Amygdala (tissue), 56 donors: ENCODE measurements around the gene BFSP2.
"Not testable (repeated sequence)": the region's sequence is repeated elsewhere in the genome, so short reads cannot be mapped to it uniquely, and the experiment has no call there.

ENCODE experiments used
- DNase-seq, 56 donors: peaks; one replicate each; lab custom pipeline; 2025; lab: John Stamatoyannopoulos, UW

BFSP2 gene

DNA sequence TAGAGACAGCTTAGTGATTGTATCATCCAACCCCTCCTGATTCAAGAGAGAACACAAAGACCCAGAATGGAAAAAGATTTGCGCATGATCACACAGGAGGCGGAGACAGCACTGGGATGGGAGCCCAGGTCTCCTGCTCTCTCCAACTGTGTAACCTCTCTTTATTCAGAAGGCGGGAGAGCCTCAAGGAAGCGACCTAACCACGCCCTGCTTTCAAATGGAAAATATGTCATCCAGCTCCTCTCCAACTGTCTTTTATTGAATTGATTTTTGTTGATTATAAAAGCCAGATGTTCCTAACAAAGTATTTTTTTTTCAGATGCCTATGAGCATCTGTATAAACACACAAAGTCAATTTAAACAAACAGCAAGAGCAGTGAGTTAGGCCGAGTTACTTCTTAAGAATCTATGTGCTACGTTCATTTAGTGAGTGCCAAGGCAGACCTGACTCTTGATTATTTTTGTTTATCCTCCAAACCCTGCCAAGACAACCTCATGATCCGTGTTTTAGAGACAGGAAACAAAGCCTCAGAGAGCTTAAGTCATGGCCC, 74.5 kb downstream of the BFSP2 start:
- peak in 2 of 56 donors; percentile 10 for DNase-seq

DNA sequence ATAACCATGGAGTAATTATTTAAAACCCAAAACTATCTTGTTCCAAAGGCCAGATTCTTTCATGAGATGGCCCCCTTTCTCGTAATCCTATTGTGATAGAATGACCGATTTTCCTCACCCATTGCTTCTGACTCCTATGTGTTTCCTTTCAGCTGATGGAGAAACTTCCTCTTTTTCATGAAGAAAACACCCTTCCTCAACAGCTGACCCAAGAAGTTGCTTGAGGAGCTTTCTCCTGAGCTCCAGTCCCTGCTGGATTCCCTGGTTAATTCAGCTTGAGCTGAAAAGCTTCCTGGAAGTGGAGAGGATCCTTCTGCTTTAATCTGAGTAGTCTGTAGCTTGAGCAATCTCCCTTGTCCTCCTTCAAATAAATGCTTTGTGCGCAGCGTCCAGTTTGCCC, 75.0 kb downstream of the BFSP2 start:
- DNase-seq = no peak

DNA sequence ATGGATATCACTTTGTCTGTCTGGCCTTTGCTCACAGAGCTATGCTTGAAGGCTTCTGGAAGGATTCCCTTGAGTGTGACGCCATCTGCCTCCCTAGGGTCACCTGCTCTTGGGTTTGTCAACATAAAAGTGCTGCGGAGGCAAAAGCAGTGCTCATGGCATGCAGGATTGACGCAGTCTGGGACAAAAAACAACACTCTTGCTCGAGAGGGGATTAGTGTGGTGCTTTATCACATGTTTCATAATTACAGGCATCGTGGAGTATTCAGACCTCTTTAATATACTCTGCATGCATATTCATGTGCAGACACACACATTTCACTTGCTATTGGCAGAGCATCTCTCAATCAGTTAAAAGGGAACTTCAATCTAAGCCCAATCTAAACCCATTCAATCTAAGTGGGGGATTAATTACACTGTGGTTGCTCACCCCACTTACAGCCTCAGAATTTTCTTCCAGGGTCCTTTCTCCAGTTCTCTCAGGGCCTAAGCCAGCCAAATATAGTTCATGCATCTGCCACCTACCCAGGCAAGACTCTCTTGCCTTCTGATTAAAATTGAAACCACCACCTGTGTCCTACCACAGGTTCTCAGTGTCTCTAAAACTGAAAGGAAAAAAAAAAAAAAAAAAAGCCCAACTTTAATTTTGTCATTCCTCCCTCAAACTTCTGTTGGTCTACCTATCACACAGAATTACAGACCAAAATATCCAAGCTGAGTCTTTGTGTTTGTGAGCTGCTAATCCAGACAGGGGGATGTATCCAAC, 75.6 kb downstream of the BFSP2 start:
- no peak for DNase-seq

DNA sequence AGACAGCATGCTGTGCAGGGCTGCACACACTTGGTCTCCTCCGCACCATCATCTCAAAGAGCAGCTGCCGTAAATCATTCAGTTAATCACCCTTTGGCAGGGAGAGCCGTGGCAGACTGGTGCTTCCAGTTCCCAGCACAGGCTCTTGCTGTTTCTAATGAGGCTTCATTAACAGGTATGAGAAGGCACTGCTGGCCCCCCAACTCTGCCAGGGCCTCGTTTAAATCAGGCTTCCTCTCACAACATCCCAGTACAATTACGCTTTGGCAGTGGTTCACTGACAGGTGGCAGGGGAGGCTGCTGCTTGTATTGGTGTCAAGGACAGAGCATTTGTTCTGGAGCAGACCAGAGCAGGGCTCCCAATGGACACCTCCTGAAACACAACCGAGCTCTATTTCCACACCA, 77.1 kb downstream of the BFSP2 start:
- no peak for DNase-seq

DNA sequence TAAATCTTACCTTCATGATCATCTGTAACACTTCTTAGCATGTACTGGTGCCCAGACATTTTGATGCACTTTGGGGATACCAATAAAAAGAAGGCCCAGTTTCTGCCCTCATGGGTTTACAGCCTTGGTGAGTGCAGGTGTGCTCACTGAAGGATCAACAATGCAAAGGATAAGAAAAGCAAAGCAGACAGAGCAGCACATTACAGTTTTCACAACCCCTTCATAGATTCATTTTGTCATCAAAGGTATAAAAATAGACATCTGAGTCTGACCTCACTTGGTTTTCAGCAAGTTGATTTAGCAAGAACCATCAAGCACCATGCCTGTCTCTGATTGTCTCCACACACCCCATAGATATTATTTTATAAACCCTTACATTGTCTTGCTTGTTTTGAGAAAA, 77.6 kb downstream of the BFSP2 start:
- no peak for DNase-seq

DNA sequence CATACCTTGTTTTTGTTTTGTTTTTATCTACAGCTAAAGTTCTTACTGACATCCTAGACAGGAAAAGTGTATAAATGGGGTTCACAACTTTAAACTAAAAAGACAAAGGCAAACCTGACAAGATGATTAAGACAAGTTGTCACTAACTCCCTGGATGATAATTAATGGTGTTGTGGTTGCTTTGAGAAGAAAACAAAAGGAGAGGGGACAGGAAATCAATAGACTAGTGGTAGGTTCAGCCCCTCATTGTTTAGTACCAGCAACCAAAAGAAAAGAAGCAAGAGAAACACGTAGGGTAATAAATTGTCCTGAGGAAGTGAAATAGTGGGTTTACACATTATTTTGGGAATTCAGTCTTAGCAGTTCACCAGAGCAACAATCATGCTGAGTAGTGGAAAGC, 78.8 kb downstream of the BFSP2 start:
- DNase-seq = no peak

DNA sequence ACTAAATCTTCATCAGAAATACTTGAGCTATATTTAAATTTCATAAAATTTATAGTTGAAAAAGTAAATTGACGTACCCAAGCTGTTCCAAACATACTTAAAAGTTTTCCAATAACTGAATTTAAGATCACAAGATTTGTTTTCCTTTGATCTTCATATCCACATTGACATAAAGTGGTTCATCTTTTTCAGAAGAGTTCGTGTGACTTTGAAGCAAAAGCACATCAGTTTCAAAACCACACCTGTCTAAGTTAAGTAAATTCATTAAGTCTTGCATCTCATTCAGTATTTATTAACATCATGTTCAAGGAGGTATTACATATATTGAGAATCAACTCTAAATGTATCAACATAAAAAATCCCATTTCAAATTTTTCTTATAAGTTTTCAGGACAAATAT, 79.5 kb downstream of the BFSP2 start:
- no peak for DNase-seq

DNA sequence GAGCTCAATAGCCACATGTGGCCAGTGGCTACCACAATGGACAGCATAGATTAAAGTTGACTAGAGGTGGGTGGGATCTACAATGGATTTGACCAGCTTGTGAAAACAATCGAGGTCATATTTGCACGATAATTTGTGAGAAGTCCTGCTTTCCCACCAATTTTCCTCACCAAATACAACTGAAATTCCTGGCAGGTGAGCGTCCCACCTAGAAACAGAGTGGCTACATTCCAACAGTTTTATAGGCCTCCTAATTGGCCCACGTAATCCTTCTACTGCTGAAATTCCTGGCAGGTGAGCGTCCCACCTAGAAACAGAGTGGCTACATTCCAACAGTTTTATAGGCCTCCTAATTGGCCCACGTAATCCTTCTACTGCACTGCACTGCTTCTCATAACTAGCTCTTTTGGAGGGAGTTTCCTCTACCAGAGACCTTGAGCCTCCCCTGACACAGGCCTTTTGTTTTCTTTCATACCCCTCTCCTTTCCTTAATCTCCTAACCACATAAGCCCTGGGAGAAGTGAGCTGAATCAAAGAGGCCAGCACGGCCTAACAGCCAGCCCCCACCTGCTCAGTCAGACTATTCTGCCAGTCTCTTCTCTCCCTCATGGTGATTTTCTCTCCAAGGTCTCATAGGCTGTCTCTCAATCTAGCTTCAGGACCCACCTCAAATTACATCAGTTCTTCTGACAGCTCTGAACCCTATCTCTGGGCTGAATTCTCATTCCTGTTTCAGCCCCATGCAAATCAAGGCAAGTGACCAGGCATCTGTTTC, 80.2 kb downstream of the BFSP2 start:
- DNase-seq = no peak

DNA sequence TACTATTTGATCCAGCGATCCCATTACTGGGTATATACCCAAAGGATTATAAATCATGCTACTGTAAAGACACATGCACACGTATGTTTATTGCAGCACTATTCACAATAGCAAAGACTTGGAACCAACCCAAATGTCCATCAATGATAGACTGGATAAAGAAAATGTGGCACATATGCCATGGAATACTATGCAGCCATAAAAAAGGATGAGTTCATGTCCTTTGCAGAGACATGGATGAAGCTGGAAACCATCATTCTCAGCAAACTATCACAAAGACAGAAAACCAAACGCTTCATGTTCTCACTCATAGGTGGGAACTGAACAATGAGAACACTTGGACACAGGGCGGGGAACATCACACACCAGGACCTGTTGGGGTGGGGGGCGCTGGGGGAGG, 82.6 kb downstream of the BFSP2 start:
- not testable (repeated sequence) for DNase-seq

DNA sequence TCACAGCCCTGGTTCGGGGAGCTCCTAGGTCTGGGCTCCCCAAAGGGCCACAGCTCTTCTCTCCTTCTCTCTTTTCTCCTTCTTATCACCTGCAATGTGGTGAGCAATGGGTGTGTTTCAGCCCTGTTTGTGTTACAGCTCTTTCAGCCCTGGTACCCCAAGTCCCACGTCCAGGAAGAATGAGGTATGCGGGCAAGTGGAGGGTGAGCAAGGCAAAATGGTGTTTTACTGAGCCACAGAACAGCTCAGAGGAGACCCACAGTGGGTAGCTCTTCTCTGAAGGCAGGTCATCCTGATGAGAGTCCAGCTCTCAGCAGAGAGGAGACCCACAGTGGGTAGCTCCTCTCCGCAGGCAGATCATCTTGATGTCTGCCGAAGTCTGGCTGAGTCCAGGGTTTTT, 86.8 kb downstream of the BFSP2 start:
- DNase-seq = no peak

DNA sequence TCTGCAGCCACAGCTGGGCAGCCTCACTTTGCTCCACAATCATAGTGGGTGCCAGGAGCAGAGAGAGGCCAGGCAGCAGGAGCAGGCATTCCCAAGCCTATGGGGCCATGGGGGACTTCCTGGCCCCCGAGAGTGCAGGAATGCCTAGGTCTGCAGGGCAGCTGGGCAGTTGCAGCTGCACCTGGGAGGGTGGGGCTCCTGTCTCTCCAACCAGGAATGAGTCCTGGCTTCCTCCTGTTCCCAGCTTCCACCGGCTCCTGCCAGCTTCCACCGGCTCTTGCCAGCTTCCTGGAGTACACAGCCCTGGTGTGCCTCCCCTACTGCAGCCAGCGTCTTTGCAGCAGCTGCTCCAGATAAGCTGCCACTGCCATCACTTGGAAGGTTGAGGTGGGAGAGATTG, 87.3 kb downstream of the BFSP2 start:
- no peak for DNase-seq

DNA sequence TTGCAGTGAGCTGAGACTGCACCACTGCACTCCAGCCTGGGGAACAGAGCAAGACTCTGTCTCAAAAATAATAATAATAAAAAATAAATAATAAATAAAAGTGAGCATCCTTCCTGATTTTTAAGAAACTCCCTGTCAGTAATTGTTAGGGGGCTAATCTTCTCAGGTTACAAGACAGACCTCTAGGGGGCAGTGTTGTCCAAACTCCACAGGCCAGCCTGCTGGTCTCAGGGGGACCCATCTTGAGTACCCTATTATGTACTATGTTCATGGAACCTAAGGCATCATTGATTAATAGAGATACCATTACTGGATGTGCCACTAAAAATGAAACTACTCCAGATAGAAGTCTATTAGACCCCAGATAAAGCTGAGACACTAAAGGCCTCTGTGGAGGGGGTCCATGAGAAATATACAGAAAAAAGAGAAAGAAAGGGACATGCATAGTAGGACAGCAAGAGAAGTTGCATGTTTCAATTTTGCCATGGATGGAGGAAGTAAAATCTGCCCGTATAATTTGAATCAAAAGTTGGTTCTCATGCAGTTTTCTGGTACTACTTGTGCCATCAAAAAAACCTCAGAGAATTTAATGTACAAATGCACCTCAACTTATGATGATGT, 88.2 kb downstream of the BFSP2 start:
- DNase-seq = no peak

DNA sequence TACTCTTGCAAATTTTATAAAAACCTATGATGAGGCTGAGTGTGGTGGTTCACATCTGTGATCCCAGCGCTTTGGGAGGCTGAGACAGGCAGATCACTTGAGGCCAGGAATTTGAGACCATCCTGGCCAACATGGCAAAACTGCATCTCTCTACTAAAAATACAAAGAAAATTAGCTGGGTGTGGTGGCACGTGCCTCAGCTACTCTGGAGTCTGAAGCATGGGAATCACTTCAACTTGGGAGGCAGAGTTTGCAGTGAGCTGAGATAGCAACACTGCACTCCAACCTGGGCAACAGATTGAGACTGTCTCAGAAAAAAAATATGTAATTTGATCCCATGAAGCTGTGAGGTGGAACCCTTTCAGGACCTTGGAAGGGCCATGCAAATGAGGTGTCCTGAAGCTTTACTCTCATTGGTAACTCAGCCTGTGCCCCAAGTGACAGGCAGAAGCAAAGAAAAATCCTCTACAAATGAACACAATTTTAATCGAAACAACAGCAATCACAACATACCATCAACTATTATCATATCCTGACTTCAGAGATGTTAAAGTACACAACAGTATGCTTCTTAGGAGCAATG, 89.0 kb downstream of the BFSP2 start:
- no peak for DNase-seq

DNA sequence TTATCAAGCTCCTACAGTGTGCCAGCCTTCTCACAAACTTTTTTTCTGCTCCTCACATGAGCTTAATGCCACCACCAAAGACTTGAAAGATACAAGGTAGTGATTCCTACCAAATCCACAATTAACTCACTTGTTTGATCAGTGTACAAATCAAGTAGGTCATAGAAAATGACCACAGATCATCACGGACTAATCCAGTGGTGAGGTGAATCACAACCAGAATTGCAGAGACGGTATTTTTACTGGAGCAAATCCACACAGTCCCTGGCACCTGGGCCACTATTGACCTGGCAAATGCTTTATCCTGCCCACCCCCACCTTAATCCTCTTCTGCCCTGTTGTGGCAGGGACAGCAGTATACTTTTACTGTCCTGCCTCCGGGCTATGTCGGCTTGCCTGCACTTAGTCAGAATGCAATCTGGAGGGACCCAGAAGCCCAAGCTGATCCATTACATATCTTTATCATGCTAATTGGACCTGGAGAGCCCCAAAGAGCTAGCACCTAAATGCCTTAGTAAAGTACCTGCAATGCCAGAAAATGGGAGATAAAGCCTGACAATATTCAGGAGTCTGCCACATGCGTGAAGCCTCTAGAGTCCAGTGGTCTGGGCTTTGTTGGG, 89.7 kb downstream of the BFSP2 start:
- DNase-seq = no peak

DNA sequence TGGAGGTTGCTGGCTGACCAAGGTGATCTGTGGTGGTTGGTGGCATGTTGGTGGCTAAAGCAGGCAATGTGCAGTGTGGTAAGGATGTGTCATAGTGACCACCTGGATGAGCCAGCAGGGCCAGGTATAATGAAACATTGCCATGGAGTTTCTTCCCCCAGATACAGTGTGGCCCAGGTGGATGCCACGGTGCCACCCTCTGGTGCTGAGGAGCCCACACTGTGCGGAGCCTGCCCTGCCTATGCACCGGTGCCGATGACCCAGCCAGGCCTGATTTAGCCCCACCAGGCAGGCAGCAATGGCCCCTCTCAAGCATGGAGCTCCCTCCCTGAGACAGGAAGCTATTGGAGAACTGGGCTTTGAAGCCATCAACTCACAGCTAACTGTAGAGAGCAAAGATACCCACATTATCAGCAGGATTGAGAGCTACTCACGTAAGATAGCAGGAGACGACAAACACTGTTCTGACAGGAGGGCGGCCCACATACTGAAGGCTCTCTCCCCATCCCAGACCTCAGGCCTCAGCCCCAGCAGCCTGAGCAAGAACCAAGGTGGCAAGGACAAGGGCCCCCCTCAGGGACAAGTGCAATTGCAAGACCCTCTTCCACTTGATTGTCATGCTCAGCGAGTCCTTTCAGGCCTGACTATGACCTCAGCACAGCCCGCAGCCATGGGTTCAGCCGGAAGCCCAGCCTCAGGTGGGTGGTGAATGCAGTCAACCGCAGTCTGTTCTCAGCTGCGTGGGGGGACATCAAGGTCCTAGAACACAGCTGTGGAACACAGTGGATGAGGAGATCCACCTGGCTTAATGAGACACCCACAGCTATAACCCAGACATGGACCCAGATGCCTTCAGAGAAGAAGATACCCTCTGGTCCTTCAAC, 90.9 kb downstream of the BFSP2 start:
- no peak for DNase-seq

DNA sequence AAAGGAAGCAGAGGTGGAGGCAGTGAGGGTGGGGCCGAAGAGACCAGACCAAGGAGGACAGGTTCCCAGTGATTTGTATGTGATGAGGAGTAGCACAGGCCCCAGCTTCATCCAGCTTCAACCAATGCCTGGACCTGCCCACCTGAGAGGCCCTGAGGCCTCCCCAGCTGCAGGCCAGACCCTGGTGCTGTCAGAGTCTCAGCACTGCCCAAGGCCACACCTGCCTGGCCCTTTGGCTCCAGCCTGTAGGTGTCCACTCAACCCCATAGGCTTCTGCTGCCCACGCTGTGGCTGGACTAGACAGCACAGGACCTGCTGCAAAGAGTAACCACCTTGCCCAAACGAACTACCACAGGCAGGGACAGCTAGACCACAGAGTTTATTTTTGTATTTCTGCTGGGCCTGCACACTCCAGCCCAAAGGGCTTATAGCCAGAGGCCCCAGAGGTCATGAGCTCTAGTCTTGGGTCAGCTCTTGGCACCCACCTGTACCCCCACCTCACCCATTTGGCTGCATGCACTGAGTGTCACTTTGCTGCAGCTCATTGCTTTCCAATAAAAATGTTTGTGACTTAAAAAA, 91.7 kb downstream of the BFSP2 start:
- DNase-seq = no peak

DNA sequence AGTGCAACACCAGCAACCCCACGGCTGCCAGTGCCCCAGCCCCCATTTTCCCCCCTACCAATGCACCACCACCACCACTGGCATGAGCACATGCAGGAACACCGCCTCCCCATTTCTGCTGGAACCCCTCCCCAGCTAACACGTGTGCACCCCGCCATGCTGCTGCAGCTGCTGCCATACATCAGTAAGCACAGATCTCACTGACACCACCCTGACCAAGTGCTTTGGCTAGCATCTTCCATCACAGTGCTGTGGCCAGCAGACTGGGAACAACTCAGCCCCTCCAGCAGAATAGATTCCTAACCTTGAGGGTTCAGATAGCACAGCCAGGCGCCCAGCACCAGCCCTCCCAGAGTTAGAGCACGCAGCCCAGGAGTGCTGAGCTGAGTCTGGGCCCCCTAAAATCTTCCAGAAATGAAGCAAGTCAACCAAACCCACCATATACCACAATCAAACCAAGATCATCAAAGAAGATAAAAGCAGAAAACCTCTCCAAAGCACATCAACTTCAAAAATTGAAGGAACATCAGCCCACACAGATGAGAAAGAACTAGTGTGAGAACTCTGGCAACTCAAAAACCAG, 92.4 kb downstream of the BFSP2 start:
- DNase-seq = no peak

DNA sequence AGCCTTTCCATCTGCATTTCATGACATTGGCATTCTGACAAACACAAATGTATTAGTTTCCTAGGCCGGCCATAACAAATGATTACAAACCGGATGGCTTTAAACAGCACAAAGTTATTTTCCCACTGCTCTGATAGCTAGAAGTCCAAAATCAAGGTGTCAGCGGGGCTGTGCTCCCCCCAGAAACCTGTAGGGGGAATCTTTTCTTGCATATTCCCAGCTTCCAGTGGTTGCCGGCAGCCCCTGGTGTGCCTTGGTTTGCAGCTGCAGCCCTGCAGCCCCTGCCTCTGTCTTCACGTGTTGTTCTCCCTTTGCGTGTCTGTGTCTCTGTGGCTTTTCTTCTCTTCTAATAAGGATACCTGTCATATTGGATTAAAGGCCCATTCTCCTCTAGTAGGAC, 94.6 kb downstream of the BFSP2 start:
- DNase-seq = no peak

DNA sequence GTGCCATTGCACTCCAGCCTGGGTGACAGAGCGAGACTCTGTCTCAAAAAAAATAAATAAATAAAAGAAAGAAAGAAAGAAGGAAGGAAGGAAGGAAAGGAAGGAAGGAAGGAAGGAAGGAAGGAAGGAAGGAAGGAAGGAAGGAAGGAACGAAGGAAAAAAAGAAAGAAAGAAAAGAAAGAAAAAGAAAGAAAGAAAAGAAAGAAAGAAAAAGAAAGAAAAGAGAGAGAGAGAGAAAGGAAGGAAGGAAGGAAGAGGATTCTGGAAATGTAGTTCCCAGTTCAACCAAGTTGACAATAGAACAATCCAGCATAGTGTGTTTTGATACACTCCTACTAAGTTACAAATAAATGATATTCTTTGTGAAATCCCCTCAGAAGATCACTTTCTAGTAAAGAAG, 102.7 kb downstream of the BFSP2 start:
- not testable (repeated sequence) for DNase-seq
